ENCODE measurements around the gene FHIT.

The FHIT gene

GRCh38 chr3:60599586-60599985, 651.7 kb downstream of the FHIT start:
- no peak for DNase-seq
- TF ChIP-seq GATA1 (IDR thresholded peaks at IDR 0.05; ENCODE audit: low read depth, low read length) (no peak), POLR2A (IDR thresholded peaks at IDR 0.05; ENCODE audit: low read length) (no peak)

- TF ChIP-seq POLR2A (IDR thresholded peaks at IDR 0.05; ENCODE audit: low read length) (no peak), GATA1 (IDR thresholded peaks at IDR 0.05; ENCODE audit: low read depth, low read length) (no peak)
- no peak for DNase-seq
Observed at GRCh38 chr3:60598671-60599070, 652.6 kb downstream of the FHIT start.

GRCh38 chr3:60594025-60594424, 657.2 kb downstream of the FHIT start:
- TF ChIP-seq GATA1 (IDR thresholded peaks at IDR 0.05; ENCODE audit: low read depth, low read length) (no peak), POLR2A (IDR thresholded peaks at IDR 0.05; ENCODE audit: low read length) (no peak)
- no peak for DNase-seq

- TF ChIP-seq POLR2A (IDR thresholded peaks at IDR 0.05; ENCODE audit: low read length) (no peak), GATA1 (IDR thresholded peaks at IDR 0.05; ENCODE audit: low read depth, low read length) (no peak)
Observed at GRCh38 chr3:60591267-60591666, 660.0 kb downstream of the FHIT start.

GRCh38 chr3:60588806-60589205, 662.4 kb downstream of the FHIT start:
- no peak for DNase-seq
- no peak for TF ChIP-seq GATA1 (IDR thresholded peaks at IDR 0.05; ENCODE audit: low read depth, low read length)
- no peak for TF ChIP-seq POLR2A (IDR thresholded peaks at IDR 0.05; ENCODE audit: low read length)

More at GRCh38 chr3:60591267-60591666, 660.0 kb downstream of the FHIT start:
- no peak for DNase-seq

- TF ChIP-seq POLR2A (IDR thresholded peaks at IDR 0.05; ENCODE audit: low read length) (no peak), GATA1 (IDR thresholded peaks at IDR 0.05; ENCODE audit: low read depth, low read length) (no peak)
- no peak for DNase-seq
Observed at GRCh38 chr3:60585918-60586317, 665.3 kb downstream of the FHIT start.

GRCh38 chr3:60584250-60584649, 667.0 kb downstream of the FHIT start:
- TF ChIP-seq POLR2A (IDR thresholded peaks at IDR 0.05; ENCODE audit: low read length) (no peak), GATA1 (IDR thresholded peaks at IDR 0.05; ENCODE audit: low read depth, low read length) (no peak)
- DNase-seq = no peak

GRCh38 chr3:60582288-60582687, 669.0 kb downstream of the FHIT start:
- TF ChIP-seq GATA1 (IDR thresholded peaks at IDR 0.05; ENCODE audit: low read depth, low read length) (no peak), POLR2A (IDR thresholded peaks at IDR 0.05; ENCODE audit: low read length) (no peak)
- DNase-seq = no peak

- TF ChIP-seq GATA1 (IDR thresholded peaks at IDR 0.05; ENCODE audit: low read depth, low read length) = no peak
- TF ChIP-seq POLR2A (IDR thresholded peaks at IDR 0.05; ENCODE audit: low read length) = no peak
- DNase-seq = no peak
Observed at GRCh38 chr3:60580809-60581208, 670.4 kb downstream of the FHIT start.

- TF ChIP-seq POLR2A (IDR thresholded peaks at IDR 0.05; ENCODE audit: low read length) (no peak), GATA1 (IDR thresholded peaks at IDR 0.05; ENCODE audit: low read depth, low read length) (no peak)
- peak in 1 of 2 experiments; percentile 1 for DNase-seq
Observed at GRCh38 chr3:60579734-60580133, 671.5 kb downstream of the FHIT start.

GRCh38 chr3:60578936-60579335, 672.3 kb downstream of the FHIT start:
- no peak for DNase-seq

GRCh38 chr3:60577601-60578000, 673.7 kb downstream of the FHIT start:
- no peak for DNase-seq
- TF ChIP-seq GATA1 (IDR thresholded peaks at IDR 0.05; ENCODE audit: low read depth, low read length) = no peak
- TF ChIP-seq POLR2A (IDR thresholded peaks at IDR 0.05; ENCODE audit: low read length) = no peak

More at GRCh38 chr3:60578936-60579335, 672.3 kb downstream of the FHIT start:
- TF ChIP-seq POLR2A (IDR thresholded peaks at IDR 0.05; ENCODE audit: low read length) (no peak), GATA1 (IDR thresholded peaks at IDR 0.05; ENCODE audit: low read depth, low read length) (no peak)

GRCh38 chr3:60575718-60576272, 675.5 kb downstream of the FHIT start:
- TF ChIP-seq POLR2A (IDR thresholded peaks at IDR 0.05; ENCODE audit: low read length) = no peak
- TF ChIP-seq GATA1 (IDR thresholded peaks at IDR 0.05; ENCODE audit: low read depth, low read length) = no peak
- no peak for DNase-seq

- no peak for TF ChIP-seq POLR2A (IDR thresholded peaks at IDR 0.05; ENCODE audit: low read length)
- no peak for TF ChIP-seq GATA1 (IDR thresholded peaks at IDR 0.05; ENCODE audit: low read depth, low read length)
- DNase-seq = no peak
Observed at GRCh38 chr3:60574046-60574769, 677.0 kb downstream of the FHIT start.

- no peak for DNase-seq
- TF ChIP-seq GATA1 (IDR thresholded peaks at IDR 0.05; ENCODE audit: low read depth, low read length) = no peak
- TF ChIP-seq POLR2A (IDR thresholded peaks at IDR 0.05; ENCODE audit: low read length) = no peak
Observed at GRCh38 chr3:60573494-60573893, 677.8 kb downstream of the FHIT start.

Data from erythroblast (primary cell).